ENCODE data around the gene POGZ. TPM values are rescaled to one million over a fixed set of nuclear protein-coding genes. Genes with fewer than 3 reads are reported as not detected.

POGZ gene
- total RNA-seq, 1 donor from 2014 or later, result 36.4 TPM

DNA sequence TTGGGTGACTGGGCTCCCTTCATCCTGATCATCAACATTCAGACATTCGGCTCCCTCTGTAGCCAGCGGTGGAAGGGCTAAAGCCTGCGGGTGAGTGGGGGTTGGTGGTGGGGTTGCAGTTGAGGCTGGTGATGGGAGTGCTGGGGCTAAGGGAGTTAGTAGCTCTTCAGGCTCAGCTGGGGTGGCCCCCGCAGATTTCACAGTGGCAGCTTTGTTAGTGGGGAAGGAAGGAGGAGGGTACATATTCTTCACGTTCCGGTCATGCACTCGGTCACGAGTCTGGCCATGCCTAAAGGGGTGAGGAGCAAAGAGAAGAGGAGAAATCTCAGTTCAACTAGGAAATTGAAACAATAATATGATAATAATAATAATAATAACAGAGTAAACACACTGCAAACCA is 53.1 kb downstream of the POGZ start:
- Histone ChIP-seq H3K36me3 (ENCODE audit: control insufficient read depth, insufficient read depth, low read length) (peaks cover 12% of the 10 kb centered on the region), H3K27me3 (ENCODE audit: control insufficient read depth, insufficient read depth, low read length) (no peaks in the 10 kb centered on the region), H3K4me3 (ENCODE audit: low read depth, low read length) (no peak overlapping the region)
- TF ChIP-seq, protein P1, sequence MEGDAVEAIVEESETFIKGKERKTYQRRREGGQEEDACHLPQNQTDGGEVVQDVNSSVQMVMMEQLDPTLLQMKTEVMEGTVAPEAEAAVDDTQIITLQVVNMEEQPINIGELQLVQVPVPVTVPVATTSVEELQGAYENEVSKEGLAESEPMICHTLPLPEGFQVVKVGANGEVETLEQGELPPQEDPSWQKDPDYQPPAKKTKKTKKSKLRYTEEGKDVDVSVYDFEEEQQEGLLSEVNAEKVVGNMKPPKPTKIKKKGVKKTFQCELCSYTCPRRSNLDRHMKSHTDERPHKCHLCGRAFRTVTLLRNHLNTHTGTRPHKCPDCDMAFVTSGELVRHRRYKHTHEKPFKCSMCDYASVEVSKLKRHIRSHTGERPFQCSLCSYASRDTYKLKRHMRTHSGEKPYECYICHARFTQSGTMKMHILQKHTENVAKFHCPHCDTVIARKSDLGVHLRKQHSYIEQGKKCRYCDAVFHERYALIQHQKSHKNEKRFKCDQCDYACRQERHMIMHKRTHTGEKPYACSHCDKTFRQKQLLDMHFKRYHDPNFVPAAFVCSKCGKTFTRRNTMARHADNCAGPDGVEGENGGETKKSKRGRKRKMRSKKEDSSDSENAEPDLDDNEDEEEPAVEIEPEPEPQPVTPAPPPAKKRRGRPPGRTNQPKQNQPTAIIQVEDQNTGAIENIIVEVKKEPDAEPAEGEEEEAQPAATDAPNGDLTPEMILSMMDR (IDR thresholded peaks at IDR 0.05; ENCODE audit: insufficient read depth, low read length, poor library complexity, severe bottlenecking), result no peak
- DNase-seq (ENCODE audit: low read depth), result no peak

DNA sequence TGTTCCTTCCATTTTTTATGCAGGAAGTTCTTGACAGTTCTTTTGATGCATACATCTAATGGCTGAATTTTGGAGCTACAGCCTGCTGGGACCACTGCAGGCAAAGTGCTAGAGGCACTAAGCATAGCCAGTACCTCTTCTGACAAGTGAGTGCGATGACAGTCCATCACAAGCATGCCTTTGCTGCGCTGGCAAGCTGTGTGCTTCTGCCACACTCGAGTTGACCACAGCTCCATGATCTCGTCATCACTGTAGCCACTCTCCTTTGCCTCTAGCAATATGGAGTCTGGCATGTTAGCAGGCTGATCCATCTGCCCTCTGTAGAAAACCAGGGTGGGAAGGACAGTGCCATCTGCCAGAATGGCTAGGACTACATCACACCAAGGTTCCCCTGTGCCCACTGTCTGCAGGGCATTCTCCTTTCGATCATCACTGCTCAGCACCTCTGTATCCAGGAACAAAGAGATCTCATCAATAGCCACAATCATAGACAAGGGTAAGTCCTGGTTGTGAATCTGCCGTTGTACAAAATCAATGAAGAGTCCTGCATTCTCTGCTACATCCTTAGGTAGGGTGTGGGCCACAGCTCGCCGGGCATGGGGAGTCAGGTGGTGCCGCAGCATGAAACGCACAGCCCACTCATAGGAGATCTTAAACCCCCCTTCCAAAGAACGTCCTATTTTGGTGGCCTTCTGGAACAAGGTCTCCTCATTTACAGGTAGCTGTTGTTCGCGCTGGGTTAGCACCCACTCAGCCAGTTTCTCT is 53.9 kb downstream of the POGZ start:
- Histone ChIP-seq H3K4me3 (ENCODE audit: low read depth, low read length) (no peak overlapping the region), H3K36me3 (ENCODE audit: control insufficient read depth, insufficient read depth, low read length) (peaks cover 12% of the 10 kb centered on the region), H3K27me3 (ENCODE audit: control insufficient read depth, insufficient read depth, low read length) (no peaks in the 10 kb centered on the region)
- TF ChIP-seq, protein P1 (IDR thresholded peaks at IDR 0.05; ENCODE audit: insufficient read depth, low read length, poor library complexity, severe bottlenecking), result no peak
- no peak for DNase-seq (ENCODE audit: low read depth)

DNA sequence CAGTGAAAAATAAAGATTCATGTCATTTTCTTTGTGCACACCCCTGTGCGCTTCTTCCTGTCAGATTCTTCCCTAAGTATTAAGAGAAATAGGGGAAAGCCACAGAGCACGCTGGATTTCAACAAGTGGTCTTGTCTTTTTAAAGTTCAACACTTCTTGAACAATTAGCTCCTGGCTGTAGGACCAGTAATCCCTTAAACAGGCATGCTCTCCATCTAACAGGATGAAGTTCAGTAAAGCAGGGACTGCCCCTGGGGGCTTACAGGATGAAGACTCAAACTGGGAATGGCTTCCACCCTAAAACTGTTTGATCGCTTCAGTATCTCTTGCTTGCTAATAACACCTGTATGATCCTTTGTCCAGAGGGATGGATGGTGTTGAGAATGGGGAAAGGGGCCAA is 55.7 kb downstream of the POGZ start:
- DNase-seq (ENCODE audit: low read depth), result no peak
- TF ChIP-seq, protein P1 (IDR thresholded peaks at IDR 0.05; ENCODE audit: insufficient read depth, low read length, poor library complexity, severe bottlenecking), result no peak
- peaks cover 12% of the 10 kb centered on the region for H3K36me3 ChIP-seq (ENCODE audit: control insufficient read depth, insufficient read depth, low read length)
- no peaks in the 10 kb centered on the region for H3K27me3 ChIP-seq (ENCODE audit: control insufficient read depth, insufficient read depth, low read length)
- H3K4me3 ChIP-seq (ENCODE audit: low read depth, low read length), result no peak overlapping the region

DNA sequence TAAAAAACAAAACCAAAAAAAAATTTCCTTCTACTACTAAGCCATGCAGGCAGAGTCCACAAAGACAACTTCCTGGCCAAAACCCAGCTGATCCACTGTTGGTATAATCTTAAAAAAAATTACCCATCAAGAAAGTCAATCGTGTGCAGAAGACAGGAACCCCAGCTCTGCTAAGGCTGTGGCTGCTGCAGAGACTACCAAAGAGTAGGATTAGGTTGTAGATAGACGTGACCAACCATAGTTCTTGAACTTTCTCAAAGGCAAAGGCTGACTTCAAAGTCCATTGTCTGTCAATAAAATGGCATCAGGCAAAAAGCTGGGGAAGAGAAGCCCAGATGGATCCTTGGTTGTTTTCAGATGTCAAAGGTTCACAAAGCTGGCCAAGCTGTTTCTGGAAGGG is 56.5 kb downstream of the POGZ start:
- TF ChIP-seq, protein P1 (IDR thresholded peaks at IDR 0.05; ENCODE audit: insufficient read depth, low read length, poor library complexity, severe bottlenecking), result no peak
- H3K36me3 ChIP-seq (ENCODE audit: control insufficient read depth, insufficient read depth, low read length), result peaks cover 11% of the 10 kb centered on the region
- H3K27me3 ChIP-seq (ENCODE audit: control insufficient read depth, insufficient read depth, low read length), result no peaks in the 10 kb centered on the region
- no peak for DNase-seq (ENCODE audit: low read depth)
- no peak overlapping the region for H3K4me3 ChIP-seq (ENCODE audit: low read depth, low read length)

DNA sequence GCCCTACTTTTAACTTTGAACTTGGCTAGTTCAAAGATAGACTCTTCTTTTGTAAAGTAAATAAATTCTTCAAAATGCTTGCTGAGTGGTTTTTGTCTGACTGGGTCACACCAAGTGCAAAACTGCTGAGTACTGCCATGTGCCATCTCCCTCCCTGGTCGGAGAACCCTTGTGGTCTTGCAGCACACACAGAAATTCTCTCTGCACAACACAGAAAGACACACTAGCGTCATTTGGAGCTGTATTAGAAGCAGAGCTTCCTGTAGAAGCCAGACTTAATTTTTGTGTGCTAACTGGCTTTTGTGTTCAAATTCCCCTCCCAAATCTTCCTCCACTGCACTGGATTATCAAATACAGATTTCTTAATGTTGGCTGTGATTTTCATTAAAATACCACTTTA is 57.4 kb downstream of the POGZ start:
- TF ChIP-seq, protein P1 (IDR thresholded peaks at IDR 0.05; ENCODE audit: insufficient read depth, low read length, poor library complexity, severe bottlenecking), result no peak
- H3K4me3 ChIP-seq (ENCODE audit: low read depth, low read length), result no peak overlapping the region
- peaks cover 11% of the 10 kb centered on the region for H3K36me3 ChIP-seq (ENCODE audit: control insufficient read depth, insufficient read depth, low read length)
- H3K27me3 ChIP-seq (ENCODE audit: control insufficient read depth, insufficient read depth, low read length), result no peaks in the 10 kb centered on the region
- no peak for DNase-seq (ENCODE audit: low read depth)
